Cardiac muscle cell (in vitro differentiated cells and primary cell): ENCODE results near the gene NUAK2. TPM values are rescaled to one million over a fixed set of nuclear protein-coding genes. Genes with fewer than 3 reads are reported as not detected.

Source experiments
- DNase-seq, 2 donors: peaks; one replicate each; pipeline versions ENCODE4 v3.0.0 to v3.0.0-alpha.2; 2010 to 2017; ENCODE audit warnings: low read depth in 1 of 2, low spot score in 1 of 2
- H3K27ac ChIP-seq: fragments of 200-600 bp; sonication (generic); 2 replicates; pipeline ENCODE4 v1.5.1; 2016
- H3K27me3 ChIP-seq: fragments of 200-600 bp; sonication (generic); 2 replicates; pipeline ENCODE4 v1.6.0; 2016; ENCODE audit warnings: control low read depth
- H3K36me3 ChIP-seq: fragments of 200-600 bp; sonication (generic); 2 replicates; pipeline ENCODE4 v1.5.1; 2016; ENCODE audit warnings: control low read depth
- H3K4me1 ChIP-seq: fragments of 200-600 bp; sonication (generic); 2 replicates; pipeline ENCODE4 v1.8.1; 2017; ENCODE audit warnings: low read depth, mild to moderate bottlenecking, mixed run types
- H3K4me3 ChIP-seq: fragments of 200-600 bp; sonication (generic); 2 replicates; pipeline ENCODE4 v1.5.1; 2016; ENCODE audit warnings: mild to moderate bottlenecking
- H3K9me3 ChIP-seq: fragments of 200-600 bp; sonication (generic); 2 replicates; pipeline ENCODE4 v1.5.1; 2017; ENCODE audit warnings: low read depth, mild to moderate bottlenecking, control low read depth
- CTCF ChIP-seq: IDR thresholded peaks from 2 replicates; pipeline ENCODE4 v1.5.1; 2012; ENCODE audit warnings: low read depth, mild to moderate bottlenecking, low read length
- polyA plus RNA-seq: library from polyadenylated mRNA; unstranded; fragments of >200 nt; fragmentation: Nextera tagmentation; extraction: Ambion mirVana; gene quantifications from 2 replicates; pipeline ENCODE4 v1.2.1, GENCODE V29; 2016
- total RNA-seq: library from RNA; depleted of rRNA; stranded (reverse); fragments of >200 nt; gene quantifications from 2 replicates; pipeline ENCODE4 v1.2.3, GENCODE V29; 2016

NUAK2 gene
- total and polyA plus RNA-seq, 2 experiments from 2014 or later = 2.1 to 4.3 TPM

DNA sequence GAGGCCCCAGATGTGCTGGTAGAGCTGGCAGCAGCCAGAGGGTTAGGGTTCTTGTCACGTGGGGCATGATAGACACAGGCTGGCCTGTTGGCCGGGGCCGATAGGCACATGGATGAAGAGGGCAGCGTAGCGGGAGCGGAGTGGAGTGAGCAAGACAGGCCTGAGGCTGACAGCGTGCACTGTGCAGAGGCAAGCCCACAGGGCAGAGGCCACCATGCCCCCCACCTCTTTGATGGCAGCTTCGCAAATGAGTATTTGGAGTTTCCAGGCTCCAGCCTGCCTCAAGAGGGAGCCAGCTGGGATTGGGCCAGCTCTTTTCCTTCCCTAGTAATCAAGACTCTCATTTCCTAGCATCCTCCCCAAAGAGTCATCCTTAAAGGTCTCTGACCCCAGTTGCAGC lies 50.3 kb downstream of the NUAK2 start:
- H3K9me3 ChIP-seq = no peaks in the 10 kb centered on the region
- no peaks in the 10 kb centered on the region for H3K36me3 ChIP-seq
- H3K27ac ChIP-seq = no peak overlapping the region
- no peaks in the 10 kb centered on the region for H3K27me3 ChIP-seq
- peak; percentile 46 for TF ChIP-seq CTCF
- H3K4me3 ChIP-seq = no peak overlapping the region
- peak in 1 of 2 donors; percentile 53 for DNase-seq
- H3K4me1 ChIP-seq = peaks cover 4% of the 10 kb centered on the region

DNA sequence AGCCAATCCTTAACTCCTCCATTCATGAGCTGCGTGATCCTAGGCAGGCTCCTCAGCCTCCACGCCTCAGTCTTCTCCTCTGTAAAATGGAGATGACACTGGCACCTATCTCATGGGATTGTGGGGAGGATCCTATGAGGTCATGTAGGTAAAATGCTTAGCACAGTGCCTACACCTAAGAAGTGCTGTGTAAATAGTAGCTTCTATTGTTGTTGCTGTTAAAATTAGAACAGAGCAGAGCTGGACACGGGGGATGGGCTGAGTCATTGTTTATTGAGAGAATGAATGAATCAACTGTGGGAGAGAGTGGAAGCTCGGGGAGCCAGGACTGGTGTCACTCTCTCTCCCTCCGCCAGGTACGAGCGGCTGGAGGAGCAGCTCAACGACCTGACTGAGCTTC lies 50.8 kb downstream of the NUAK2 start:
- DNase-seq = no peak
- no peaks in the 10 kb centered on the region for H3K9me3 ChIP-seq
- no peaks in the 10 kb centered on the region for H3K36me3 ChIP-seq
- H3K27me3 ChIP-seq = no peaks in the 10 kb centered on the region
- H3K4me1 ChIP-seq = peaks cover 4% of the 10 kb centered on the region
- no peak overlapping the region for H3K4me3 ChIP-seq
- H3K27ac ChIP-seq = no peak overlapping the region
- no peak for TF ChIP-seq CTCF

DNA sequence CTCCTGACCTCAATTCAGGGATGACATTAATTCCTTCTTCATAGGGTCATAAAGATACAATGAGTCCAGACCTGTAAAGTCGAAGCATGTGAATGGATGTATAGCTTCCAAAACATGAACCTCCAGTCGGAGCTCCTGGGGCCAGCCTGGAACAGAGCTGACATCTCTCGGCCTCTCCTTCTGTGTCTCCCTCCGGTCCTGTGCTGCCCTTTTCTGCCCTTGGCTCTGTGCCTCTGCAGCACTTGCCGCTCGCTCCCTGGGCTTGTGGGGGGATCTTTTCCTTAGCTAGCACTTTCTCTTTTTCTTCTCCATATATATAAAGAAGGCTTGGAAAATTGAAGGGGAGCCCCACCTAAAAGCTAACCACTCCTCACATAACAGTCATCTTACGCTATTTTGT lies 51.3 kb downstream of the NUAK2 start:
- H3K36me3 ChIP-seq = no peaks in the 10 kb centered on the region
- TF ChIP-seq CTCF = no peak
- no peaks in the 10 kb centered on the region for H3K9me3 ChIP-seq
- no peak for DNase-seq
- H3K27ac ChIP-seq = no peak overlapping the region
- peaks cover 4% of the 10 kb centered on the region for H3K4me1 ChIP-seq
- no peaks in the 10 kb centered on the region for H3K27me3 ChIP-seq
- H3K4me3 ChIP-seq = no peak overlapping the region

DNA sequence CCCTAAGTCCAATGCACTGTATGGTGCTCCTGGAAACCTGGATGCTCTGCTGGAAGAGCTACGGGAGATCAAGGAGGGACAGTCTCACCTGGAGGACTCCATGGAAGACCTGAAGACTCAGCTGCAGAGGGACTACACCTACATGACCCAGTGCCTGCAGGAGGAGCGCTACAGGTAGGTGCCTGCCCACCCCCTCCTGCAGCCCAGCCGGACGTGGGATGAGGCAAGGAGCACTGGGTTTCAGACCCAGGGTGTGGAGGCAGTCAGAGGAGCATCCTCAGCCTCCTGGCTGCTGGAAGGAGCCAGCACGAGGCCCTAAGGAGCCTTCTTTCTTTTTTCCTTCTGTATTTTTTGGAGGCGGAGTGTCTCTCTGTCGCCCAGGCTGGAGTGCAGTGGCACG lies 51.8 kb downstream of the NUAK2 start:
- no peaks in the 10 kb centered on the region for H3K36me3 ChIP-seq
- H3K4me1 ChIP-seq = peaks cover 4% of the 10 kb centered on the region
- DNase-seq = no peak
- no peak for TF ChIP-seq CTCF
- no peak overlapping the region for H3K4me3 ChIP-seq
- H3K9me3 ChIP-seq = no peaks in the 10 kb centered on the region
- no peaks in the 10 kb centered on the region for H3K27me3 ChIP-seq
- no peak overlapping the region for H3K27ac ChIP-seq

- no peak for DNase-seq
- Histone ChIP-seq H3K4me1 (peaks cover 4% of the 10 kb centered on the region), H3K27ac (no peak overlapping the region), H3K36me3 (no peaks in the 10 kb centered on the region), H3K4me3 (no peak overlapping the region), H3K27me3 (no peaks in the 10 kb centered on the region), H3K9me3 (no peaks in the 10 kb centered on the region)
- no peak for TF ChIP-seq CTCF
Observed at GRCh38 chr1:205268846-205269680, 52.5 kb downstream of the NUAK2 start.
